SKM-1 treated with dmso at 0.1 percent for 144 hours (cell line): ENCODE results near the gene AK3.
A peak's percentile ranks its signal among the peaks of the same experiment; 100 is the strongest.
"Not testable (repeated sequence)": the region's sequence is repeated elsewhere in the genome, so short reads cannot be mapped to it uniquely, and the experiment has no call there.

Source experiments
- DNase-seq: peaks from one replicate; lab custom pipeline; 2025; ENCODE audit not compliant: unreplicated experiment; lab: John Stamatoyannopoulos, UW

Gene AK3

GRCh38 chr9:4740638-4741364, at the start of gene AK3:
AK3 (minus strand) TSS chr9:4741202; CDS start chr9:4741087, 115 bp downstream.
- DNase-seq: peak; percentile 65

- no peak for DNase-seq
Measured at GRCh38 chr9:4788703-4789102, 47.7 kb upstream of the AK3 start.

- DNase-seq: no peak
Measured at GRCh38 chr9:4787876-4788275, 46.9 kb upstream of the AK3 start.

GRCh38 chr9:4786599-4786998, 45.6 kb upstream of the AK3 start:
- no peak for DNase-seq

- DNase-seq: no peak
Measured at GRCh38 chr9:4784403-4784802, 43.4 kb upstream of the AK3 start.

- DNase-seq: not testable (repeated sequence)
Measured at GRCh38 chr9:4783191-4783590, 42.2 kb upstream of the AK3 start.

GRCh38 chr9:4781408-4781807, 40.4 kb upstream of the AK3 start:
- no peak for DNase-seq

- no peak for DNase-seq
Measured at GRCh38 chr9:4780651-4781050, 39.6 kb upstream of the AK3 start.

- DNase-seq: not testable (repeated sequence)
Measured at GRCh38 chr9:4774958-4775357, 34.0 kb upstream of the AK3 start.

GRCh38 chr9:4774209-4774608, 33.2 kb upstream of the AK3 start:
- DNase-seq: no peak

GRCh38 chr9:4771788-4772187, 30.8 kb upstream of the AK3 start:
- DNase-seq: no peak

- DNase-seq: no peak
Measured at GRCh38 chr9:4769321-4770080, 28.5 kb upstream of the AK3 start.

GRCh38 chr9:4768681-4769080, 27.7 kb upstream of the AK3 start:
- DNase-seq: no peak

GRCh38 chr9:4764033-4764432, 23.0 kb upstream of the AK3 start:
- no peak for DNase-seq

- peak; percentile 95 for DNase-seq
Measured at GRCh38 chr9:4762886-4763541, 22.0 kb upstream of the AK3 start.

GRCh38 chr9:4762108-4762885, 21.3 kb upstream of the AK3 start:
- peak; percentile 44 for DNase-seq

GRCh38 chr9:4760122-4760521, 19.1 kb upstream of the AK3 start:
- DNase-seq: peak; percentile 90

- no peak for DNase-seq
Measured at GRCh38 chr9:4756420-4756819, 15.4 kb upstream of the AK3 start.

- no peak for DNase-seq
Measured at GRCh38 chr9:4755026-4755609, 14.1 kb upstream of the AK3 start.

- DNase-seq: not testable (repeated sequence)
Measured at GRCh38 chr9:4754530-4754929, 13.5 kb upstream of the AK3 start.
